HS-5 (cell line): Measurements from ENCODE around the gene CFL1.

Source experiments
- DNase-seq: peaks from one replicate; pipeline ENCODE4 v3.0.0-alpha.2; 2012; ENCODE audit warnings: low read depth

CFL1 gene

GRCh38 chr11:65887723-65888162, 29.8 kb upstream of the CFL1 start:
- no peak for DNase-seq

- no peak for DNase-seq
Observed at GRCh38 chr11:65886826-65887722, 29.1 kb upstream of the CFL1 start.

- DNase-seq, result no peak
Observed at GRCh38 chr11:65885808-65886536, 28.0 kb upstream of the CFL1 start.

- no peak for DNase-seq
Observed at GRCh38 chr11:65885231-65885630, 27.3 kb upstream of the CFL1 start.

GRCh38 chr11:65884716-65885092, 26.7 kb upstream of the CFL1 start:
- DNase-seq, result no peak

- no peak for DNase-seq
Observed at GRCh38 chr11:65883786-65884715, 26.1 kb upstream of the CFL1 start.

- no peak for DNase-seq
Observed at GRCh38 chr11:65883058-65883761, 25.2 kb upstream of the CFL1 start.

GRCh38 chr11:65882120-65883057, 24.4 kb upstream of the CFL1 start:
- no peak for DNase-seq

GRCh38 chr11:65880844-65881421, 23.0 kb upstream of the CFL1 start:
- DNase-seq, result no peak

- DNase-seq, result no peak
Observed at GRCh38 chr11:65880027-65880426, 22.0 kb upstream of the CFL1 start.

- no peak for DNase-seq
Observed at GRCh38 chr11:65879617-65880016, 21.6 kb upstream of the CFL1 start, which contains the start of gene CTSW. CTSW (plus strand) TSS chr11:65879837; CDS start chr11:65879855, 18 bp downstream.

- peak; percentile 66 for DNase-seq
Observed at GRCh38 chr11:65873318-65874156, 15.6 kb upstream of the CFL1 start.

GRCh38 chr11:65872586-65873317, 14.8 kb upstream of the CFL1 start, which contains the start of gene EFEMP2:
EFEMP2 (minus strand) TSS chr11:65872800; CDS start chr11:65872354, 446 bp downstream.
- no peak for DNase-seq

- no peak for DNase-seq
Observed at GRCh38 chr11:65871811-65872548, 14.0 kb upstream of the CFL1 start.

GRCh38 chr11:65870706-65871681, 13.0 kb upstream of the CFL1 start:
- no peak for DNase-seq

GRCh38 chr11:65870307-65870658, 12.3 kb upstream of the CFL1 start:
- DNase-seq, result no peak
